WTC11 (cell line): ENCODE results near the gene SHISAL1.

Source experiments
- MAX ChIP-seq: sonication (generic); formaldehyde crosslinking; IDR thresholded peaks from 2 replicates; pipeline ENCODE4 v1.8.0; 2022; ENCODE audit warnings: mild to moderate bottlenecking, missing genetic modification reagents
- TF ChIP-seq, protein P1 (sequence below): fragments of 200-600 bp; IDR thresholded peaks from 2 replicates; pipeline ENCODE4 v1.8.0; 2022; ENCODE audit warnings: antibody characterized with exemption
- TF ChIP-seq, protein P2 (sequence below): sonication (generic); formaldehyde crosslinking; IDR thresholded peaks from 2 replicates; pipeline ENCODE4 v1.8.1; 2023; ENCODE audit warnings: mild to moderate bottlenecking, missing genetic modification reagents, moderate library complexity

DNA sequence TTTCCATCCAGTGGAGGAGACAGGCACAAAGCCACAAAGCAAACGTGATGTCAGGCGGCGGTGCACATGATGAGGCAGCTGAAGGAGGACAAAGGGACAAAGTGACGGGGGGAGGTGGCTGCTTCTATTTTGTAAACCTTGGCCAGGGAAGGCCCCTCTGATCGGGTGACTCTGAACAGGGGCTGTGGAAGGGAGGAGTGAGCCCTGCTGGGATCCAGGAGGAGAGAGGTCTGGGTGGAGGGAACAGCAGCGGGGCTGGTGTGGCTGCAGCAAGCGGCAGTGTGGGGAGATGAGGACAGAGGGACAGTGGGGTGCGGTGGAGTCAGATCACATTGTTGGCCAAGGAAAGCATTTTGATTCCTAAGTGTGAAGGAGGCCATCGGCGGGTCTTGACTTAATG lies 36.7 kb downstream of the SHISAL1 start:
- TF ChIP-seq, protein P1, sequence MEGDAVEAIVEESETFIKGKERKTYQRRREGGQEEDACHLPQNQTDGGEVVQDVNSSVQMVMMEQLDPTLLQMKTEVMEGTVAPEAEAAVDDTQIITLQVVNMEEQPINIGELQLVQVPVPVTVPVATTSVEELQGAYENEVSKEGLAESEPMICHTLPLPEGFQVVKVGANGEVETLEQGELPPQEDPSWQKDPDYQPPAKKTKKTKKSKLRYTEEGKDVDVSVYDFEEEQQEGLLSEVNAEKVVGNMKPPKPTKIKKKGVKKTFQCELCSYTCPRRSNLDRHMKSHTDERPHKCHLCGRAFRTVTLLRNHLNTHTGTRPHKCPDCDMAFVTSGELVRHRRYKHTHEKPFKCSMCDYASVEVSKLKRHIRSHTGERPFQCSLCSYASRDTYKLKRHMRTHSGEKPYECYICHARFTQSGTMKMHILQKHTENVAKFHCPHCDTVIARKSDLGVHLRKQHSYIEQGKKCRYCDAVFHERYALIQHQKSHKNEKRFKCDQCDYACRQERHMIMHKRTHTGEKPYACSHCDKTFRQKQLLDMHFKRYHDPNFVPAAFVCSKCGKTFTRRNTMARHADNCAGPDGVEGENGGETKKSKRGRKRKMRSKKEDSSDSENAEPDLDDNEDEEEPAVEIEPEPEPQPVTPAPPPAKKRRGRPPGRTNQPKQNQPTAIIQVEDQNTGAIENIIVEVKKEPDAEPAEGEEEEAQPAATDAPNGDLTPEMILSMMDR, result no peak
- TF ChIP-seq, protein P2, sequence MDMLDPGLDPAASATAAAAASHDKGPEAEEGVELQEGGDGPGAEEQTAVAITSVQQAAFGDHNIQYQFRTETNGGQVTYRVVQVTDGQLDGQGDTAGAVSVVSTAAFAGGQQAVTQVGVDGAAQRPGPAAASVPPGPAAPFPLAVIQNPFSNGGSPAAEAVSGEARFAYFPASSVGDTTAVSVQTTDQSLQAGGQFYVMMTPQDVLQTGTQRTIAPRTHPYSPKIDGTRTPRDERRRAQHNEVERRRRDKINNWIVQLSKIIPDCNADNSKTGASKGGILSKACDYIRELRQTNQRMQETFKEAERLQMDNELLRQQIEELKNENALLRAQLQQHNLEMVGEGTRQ (CRISPR knock-in tag), result no peak
- no peak for TF ChIP-seq MAX (CRISPR knock-in tag)
